ENCODE measurements around the gene RRAD.

DNA sequence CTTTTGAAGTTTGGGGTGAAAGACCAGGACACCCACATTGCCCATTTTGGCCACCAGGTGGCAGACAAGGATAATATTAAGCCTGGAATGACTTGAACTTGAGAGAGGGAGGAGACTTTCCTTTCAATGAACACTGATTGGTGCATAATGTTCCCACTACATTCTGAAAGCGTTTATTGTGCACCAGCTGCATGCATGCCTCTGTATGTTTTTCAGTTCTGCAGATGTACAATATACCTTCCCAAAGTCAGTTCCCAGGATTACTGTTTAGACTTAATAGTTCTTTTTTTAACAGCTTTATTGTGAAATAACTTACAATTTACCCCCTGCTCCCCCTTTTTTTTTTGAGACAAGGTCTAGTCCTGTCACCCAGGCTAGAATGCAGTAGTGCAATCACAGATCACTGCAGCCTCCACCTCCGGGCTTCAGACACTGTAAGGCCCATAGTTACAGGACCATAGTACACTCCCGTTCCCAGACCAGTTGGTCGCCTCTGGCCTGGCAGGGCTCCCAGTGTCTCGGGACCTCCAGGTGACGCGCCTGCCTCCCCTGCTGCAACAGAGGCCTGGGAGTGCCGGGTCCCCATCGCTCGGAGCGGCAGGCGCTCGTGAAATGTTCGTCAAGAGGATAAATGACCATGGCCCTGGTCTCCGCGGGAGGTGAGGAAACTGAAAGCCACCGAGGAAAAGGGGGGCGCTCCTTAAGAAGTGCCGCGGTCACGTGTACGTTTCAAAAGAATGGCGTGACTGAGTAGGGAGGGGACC, 22.1 kb upstream of the RRAD start:
- TF ChIP-seq CTCF (IDR thresholded peaks at IDR 0.05; ENCODE audit: borderline replicate concordance, extremely low read depth, low read length, poor library complexity, severe bottlenecking) (peak; percentile 97), EZH2 (IDR thresholded peaks at IDR 0.05; ENCODE audit: borderline replicate concordance, low read depth, low read length, severe bottlenecking) (no peak)
